IPS-NIHi7 (cell line): ENCODE measurements around the gene SEPTIN1.
"Not testable (repeated sequence)": the region's sequence is repeated elsewhere in the genome, so short reads cannot be mapped to it uniquely, and the experiment has no call there.

ENCODE experiments used
- DNase-seq: peaks from one replicate; pipeline ENCODE4 v3.0.0; 2012; ENCODE audit warnings: mixed read lengths; ENCODE audit errors: extremely low spot score

The SEPTIN1 gene

DNA sequence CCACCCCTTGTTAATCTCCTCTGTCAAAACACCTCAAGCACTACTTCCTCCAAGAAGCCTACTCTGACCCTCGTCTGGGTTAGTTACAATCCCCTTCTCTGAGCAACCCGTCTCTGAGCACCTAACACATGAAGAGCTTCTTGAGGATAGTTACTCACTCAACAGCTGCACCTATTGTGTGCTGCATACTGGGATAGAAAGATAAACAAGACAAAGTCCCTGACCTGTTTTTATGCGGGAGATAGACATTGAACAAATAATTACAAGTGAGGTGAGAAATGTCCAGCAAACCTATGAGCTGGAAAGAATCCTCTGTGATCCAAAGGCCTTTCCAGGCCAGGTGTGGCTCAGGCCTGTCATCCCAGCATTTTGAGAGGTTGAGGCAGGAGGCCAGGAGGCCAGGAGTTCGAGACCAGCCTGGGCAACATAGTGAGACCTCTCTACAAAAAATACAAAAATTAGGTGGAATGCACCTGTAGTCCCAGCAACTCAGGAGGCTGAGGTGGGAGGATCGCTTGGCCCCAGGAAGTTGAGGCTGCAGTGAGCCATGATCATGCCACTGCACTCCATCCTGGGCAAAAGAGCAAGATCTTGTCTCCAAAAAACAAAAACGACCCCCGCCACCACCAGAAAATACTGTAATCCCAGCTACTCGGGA lies 19.5 kb upstream of the SEPTIN1 start:
- no peak for DNase-seq

DNA sequence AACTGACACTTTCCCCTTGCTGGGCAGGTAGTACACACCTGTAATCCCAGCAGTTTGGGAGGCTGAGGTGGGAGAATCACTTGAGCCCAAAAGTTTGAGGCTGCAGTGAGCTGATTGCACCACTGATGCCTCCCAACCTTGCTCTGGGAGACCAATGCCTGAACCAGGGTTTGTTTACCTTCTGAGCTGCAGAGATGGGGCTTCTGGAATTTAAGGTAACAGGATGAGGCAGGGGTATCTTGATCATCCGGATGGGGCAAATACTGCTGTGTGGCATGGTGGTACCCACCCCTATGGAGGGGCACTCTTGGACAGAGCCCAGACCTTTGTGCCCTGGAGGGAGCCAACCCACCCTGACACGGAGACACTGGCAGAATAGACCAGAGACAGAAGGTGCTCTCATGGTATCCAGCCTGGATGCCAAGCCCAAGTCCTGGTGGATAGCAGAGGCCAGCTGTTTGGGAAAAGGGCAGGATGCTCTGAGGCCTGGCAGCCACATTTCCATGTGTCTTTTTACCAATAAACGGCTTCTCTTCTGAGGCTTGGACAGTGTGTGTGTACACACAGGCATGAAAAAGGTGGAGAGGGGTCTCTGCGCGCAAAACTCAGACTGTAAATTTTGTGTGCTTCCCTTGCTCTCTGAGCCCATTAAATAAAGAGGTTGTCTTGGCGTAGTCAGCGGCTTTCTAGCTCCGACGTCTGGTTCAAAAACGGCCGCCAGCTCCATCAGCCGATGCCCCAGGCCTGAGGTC lies 17.2 kb upstream of the SEPTIN1 start:
- DNase-seq: no peak

GRCh38 chr16:30398661-30399434 lies 16.5 kb upstream of the SEPTIN1 start:
- DNase-seq: no peak

DNA sequence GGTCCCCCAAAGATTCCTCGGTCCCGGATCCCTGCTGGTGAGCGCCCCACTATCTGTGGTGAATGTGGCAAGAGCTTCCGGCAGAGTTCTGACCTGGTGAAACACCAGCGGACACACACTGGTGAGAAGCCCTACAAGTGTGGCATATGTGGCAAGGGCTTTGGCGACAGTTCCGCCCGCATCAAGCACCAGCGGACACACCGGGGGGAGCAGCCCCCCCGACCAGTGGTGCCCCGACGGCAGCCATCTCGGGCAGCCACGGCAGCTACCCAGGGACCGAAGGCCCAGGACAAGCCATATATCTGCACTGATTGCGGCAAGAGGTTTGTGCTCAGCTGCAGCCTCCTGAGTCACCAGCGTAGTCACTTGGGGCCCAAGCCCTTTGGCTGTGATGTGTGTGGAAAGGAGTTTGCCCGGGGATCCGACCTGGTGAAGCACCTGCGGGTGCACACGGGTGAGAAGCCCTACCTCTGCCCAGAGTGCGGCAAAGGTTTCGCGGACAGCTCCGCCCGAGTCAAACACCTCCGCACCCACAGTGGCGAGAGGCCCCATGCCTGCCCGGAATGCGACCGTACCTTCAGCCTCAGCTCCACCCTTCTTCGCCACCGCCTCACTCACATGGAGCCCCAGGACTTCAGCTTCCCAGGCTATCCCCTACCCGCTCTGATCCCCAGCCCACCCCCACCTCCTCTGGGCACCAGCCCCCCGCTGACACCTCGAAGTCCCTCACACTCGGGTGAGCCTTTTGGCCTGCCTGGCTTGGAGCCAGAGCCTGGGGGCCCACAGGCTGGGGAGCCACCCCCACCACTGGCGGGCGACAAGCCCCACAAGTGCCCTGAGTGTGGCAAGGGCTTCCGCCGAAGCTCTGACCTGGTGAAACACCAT lies 15.7 kb upstream of the SEPTIN1 start:
- DNase-seq: no peak

DNA sequence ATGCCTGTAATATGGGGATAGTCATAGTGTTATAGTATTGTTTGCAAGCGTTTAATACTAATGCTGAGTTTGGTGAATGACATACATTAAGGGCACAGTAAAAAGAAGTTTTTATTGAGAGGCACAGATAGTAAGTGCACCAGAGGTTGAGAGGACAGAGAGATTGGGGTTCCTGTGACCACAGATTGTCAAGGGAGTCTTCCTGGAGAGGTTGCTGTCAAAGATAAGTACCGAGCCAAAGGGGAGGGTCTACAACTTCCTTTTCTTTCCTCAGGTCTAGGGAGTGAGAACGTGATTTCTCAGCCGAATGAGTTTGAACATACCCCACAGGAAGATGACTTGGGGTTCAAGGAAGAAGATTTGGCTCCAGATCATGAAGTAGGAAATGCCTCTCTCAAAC lies 14.7 kb upstream of the SEPTIN1 start:
- DNase-seq: no peak

DNA sequence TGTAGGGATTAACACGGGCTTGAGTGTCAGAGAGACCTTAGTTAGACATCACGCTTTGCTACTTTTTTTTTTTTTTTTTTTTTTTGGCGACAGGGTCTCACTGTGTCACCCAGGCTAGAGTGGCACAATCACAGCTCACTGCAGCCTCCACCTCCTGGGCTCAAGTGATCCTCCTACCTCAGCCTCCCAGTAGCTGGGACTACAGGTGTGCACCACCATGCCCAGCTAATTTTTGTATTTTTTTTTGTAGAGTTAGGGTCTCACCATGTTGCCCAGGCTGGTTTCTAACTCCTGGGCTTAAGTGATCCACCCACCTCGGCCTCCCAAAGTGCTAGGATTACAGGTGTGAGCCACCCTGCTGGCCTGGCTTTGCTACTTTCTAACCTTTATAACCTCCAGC lies 14.3 kb upstream of the SEPTIN1 start:
- DNase-seq: not testable (repeated sequence)

DNA sequence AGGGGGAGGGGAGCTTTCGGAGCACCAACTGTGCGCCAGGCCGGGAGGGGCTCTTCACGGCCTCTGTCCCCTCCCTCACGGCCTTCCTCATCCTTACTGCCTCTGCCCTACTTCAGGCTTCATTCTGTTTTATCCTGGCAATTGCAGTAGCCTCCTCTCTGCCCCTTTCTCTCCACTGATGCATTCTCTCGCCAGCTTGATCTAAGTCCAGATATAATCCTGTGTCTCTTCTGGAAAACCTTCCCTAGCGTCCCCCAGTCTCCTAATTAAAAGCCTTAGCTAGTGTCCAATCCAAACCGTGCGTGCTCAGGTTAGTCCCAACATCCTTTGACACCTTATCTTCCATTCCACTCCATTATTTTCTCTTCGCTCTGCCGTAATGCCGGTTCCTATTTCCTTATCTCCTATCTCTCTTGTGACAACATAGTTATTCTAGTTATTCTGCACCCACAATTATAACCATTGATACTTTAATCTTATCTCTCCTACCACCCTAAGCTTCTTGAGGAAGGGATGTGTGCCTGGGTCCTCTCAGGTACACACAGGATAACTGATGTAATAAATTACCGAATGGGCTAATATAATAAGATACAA lies 13.7 kb upstream of the SEPTIN1 start:
- DNase-seq: no peak

- peak; percentile 80 for DNase-seq
These were observed 13.0 kb upstream of the SEPTIN1 start, which contains the start of gene ZNF48 for GRCh38 chr16:30395155-30395991. Gene ZNF48, plus strand, starts transcription at chr16:30395420. Its CDS starts 375 bp downstream, at chr16:30395795.

GRCh38 chr16:30394592-30395154 lies 12.3 kb upstream of the SEPTIN1 start:
- DNase-seq: peak; percentile 68

- DNase-seq: no peak
These were observed 1.2 kb upstream of the SEPTIN1 start for GRCh38 chr16:30383521-30383920.

DNA sequence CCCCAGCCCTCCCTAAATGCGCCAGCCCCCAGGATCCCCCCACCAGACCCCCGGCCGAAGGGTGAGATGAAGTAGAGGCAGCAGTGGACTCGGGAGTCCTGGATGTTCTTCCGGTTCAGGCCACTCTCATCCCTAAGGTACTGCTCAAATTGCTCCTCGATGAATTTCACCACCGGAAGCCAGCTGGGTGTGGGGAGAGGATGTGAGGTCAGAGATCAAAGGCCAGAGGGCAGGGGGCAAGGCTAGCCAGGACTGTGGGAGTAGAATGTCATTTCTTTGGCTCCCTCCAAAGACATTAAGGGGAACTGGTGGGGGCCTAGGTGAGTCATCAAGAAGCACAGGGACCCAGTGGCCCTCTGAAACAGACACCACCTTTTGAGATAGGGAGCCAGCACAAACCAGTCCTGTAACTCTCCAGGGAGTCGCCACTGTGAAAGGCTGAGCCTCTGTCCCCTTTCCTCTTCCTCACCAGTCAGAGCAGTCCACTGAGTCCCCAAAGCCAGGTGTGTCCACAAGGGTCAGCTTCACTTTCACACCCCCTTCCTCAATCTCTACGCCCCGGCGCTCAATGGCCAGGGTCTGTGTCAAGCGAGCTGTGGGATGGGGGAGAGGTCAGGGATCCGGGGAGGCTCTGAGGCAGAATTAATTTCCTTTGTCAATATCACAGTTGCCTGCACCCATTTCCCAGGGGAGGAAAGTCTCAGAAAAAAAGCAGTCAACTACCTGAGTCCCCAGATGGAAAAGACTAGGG lies 895 bp downstream of the SEPTIN1 start:
- DNase-seq: no peak

DNA sequence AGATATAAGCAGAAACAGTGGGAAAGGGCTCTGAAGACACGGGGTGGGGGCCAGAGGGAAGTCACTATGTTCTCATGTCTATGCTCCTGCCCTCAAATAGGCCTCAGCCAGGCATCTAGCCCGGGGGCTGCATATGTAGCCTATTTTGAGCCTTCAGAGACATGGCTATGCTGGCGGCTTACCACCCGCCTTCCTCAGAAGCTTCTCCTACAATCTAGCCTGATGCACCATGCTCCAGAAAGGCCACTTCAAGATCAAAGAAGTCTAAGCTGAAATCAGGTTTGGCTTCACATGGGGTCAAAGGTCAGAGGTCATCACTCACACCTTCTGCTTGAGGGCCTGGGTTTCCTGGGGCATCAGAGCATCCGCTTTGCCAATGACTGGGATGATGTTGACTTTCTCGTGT lies 1.6 kb downstream of the SEPTIN1 start:
- DNase-seq: no peak

- DNase-seq: no peak
These were observed 2.1 kb downstream of the SEPTIN1 start for GRCh38 chr16:30380072-30380802.

DNA sequence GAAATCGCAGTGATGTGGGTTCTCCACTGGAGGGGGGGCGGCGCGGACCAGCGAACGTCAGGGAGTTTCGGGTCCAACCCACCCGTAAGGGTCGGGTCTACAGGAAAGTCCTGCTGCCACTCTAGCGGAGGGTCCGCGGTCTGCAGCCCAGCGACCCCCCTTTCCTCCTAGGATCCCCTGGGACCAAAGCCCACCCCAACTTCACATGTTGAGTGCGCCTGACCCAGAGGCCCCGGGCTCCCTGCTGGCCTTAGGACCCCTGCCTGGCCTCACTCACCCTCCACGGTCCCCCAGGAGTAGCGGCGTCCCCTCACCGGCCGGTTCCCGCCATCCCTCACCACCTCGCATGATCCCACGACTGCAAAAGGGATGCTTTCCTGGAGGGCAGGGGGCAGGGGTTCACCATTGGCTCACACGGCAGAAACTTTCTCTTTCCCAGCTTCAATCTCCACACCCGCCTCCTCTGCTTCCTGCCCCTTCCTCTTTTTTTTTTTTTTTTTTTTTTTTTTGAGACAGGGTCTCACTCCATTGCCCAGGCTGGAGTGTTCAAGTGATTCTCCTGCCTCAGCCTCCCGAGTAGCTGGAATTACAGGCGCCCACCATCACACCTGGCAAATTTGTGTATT lies 3.1 kb downstream of the SEPTIN1 start:
- no peak for DNase-seq

DNA sequence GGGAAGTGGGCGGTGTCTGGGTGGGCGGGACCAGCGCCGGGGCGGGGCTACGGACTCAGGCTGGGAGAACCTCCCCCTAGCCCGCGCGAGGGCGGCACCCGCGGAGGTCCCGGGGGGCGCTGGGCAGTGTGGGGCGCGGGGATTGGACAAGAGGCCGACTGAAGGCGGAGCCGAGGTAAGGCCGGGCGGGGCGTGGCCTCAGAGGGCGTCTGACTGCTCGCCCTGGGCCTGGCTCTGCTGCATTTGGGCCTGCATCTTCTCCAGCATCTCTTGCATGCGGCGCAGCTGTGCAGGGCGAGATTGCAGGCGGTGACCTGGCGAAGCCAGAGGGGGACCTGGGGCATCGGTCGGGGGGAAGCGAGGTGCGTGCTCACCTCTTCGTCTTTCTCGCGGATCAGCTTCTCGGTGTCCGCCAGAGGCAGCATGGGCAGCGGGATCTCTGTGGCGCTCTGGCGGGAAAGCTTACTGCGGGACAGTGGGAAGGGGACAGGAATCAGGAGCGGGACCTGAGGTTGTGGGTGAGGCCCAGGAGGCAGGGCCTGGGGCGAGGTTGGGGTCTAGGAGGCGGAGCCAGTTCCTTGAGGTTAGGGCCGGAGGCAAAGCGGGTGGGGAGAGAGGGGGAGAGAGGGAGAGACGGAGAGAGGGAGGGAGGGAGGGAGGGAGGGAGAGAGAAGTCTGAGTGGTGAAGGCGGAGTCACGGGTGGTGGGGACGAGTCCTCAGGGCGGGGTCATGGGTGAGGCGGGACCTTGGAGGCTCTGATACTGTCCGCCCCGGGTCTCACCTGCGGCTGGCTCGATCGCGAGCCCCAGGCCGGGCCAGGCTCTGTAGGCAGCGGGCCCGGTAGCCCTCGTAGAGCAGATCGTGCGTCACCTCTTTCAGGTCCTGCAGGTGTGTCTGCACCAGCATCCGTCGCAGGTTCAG lies 3.9 kb downstream of the SEPTIN1 start:
- DNase-seq: peak; percentile 96

DNA sequence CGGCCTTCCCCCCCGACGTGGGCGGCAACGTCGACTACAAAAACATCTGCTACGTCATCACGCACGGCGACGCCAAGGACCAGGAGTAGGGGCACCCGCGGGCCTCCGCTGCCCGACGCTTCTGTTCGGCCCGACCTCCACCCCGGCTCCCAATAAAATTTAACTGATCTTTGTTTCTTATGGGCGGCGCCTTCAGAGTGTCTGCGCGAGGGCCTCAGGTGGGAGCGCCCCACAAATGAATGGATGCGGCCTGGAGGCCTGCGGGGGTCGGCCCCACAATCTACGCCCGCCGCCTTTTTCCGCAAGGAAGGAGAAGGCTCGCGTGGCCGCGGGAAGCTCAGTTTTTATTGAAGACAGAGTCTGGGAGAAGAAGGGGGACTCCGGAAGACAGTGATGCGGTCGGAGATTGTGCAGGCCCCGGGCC lies 4.5 kb downstream of the SEPTIN1 start:
- DNase-seq: peak; percentile 79
